Activated CD4-positive, CD25-positive, alpha-beta regulatory T cell (primary cell): ENCODE results near the gene GNAL.

Experiments used
- DNase-seq, 4 experiments: peaks; one replicate each; lab custom pipeline; 2025; lab: John Stamatoyannopoulos, UW

Gene GNAL

GRCh38 chr18:11809895-11810294, 120.8 kb downstream of the GNAL start:
- no peak for DNase-seq

DNA sequence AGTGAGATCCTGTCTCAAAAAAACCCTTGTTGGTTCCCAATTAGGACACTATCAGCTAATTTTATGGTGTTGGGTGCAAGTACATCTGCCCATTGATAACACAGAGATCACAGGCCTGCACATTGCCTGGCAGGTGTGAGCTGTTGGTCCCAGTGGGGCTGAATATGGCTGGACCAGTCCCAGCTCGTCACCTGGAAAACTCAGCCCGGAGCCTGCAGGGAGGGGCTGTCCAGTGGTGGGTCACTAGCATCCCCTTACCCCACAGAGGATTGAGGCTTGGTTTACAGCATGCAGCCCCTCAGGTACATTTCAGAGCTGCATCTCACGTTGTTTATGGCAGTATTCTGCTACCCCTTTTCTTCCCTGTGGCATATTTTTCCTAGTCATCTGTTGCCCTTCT, 121.3 kb downstream of the GNAL start:
- DNase-seq, result no peak

DNA sequence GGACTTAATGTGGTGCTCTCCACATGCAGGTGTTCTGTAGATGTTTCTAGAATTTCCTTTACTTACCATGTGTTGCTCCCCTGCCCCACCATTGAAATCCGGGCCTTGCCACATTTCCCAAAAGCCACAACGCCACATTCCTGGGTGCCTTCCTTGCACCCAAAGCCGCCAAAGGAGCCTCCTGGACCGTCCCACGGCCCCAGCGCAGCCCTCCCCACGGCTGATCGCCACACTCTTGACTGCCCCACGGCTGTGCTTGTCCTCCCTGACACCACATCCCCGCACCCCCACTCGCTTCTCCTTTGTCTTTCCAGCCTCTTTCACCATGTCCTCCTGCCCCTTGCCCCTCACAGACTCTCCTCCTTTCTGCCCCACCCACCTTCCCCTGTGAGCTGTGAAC, 121.9 kb downstream of the GNAL start:
- DNase-seq, result no peak

DNA sequence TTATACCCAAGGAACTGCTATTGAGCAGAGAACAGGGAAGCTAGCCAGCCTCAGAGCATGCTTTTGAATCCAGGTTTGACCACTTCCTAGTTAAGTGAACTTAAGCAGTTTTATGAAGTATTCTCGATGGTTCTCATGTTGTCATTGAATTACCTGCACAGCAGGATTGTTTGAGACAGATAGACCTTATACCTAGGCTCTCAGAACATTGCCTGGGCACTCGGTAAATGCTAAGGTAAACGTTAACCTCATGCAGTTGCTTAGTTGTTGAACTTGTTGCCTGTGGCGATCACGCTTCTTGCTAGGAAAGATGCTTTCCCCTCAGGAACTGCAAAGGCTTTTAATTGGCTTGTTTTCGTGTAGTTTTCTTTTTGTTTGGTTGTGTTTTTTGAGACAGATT, 128.2 kb downstream of the GNAL start:
- DNase-seq, result no peak

- DNase-seq, result no peak
Observed at GRCh38 chr18:11818486-11819203, 129.6 kb downstream of the GNAL start.

- DNase-seq, result no peak
Observed at GRCh38 chr18:11819938-11820337, 130.9 kb downstream of the GNAL start.

- no peak for DNase-seq
Observed at GRCh38 chr18:11820697-11821096, 131.6 kb downstream of the GNAL start.

DNA sequence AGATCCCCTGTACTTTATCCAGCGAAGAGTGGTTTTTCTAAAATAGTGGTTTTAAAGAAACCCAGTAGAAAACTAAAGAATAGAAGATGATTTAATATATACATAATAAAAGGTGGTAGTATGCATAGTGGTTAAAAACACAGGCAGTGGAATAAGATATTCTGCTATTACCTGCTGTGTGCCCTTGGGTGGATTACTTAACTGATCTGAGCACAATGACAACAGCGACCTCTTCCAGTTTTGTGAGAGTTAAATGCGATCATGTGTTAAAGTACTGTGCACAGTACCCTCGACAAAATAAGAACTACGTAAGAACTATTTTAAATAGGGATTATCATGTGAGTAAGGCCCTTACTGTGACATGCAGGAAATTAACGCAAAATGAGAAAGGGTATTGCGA, 132.1 kb downstream of the GNAL start:
- no peak for DNase-seq

- DNase-seq, result no peak
Observed at GRCh38 chr18:11821643-11822237, 132.7 kb downstream of the GNAL start.

DNA sequence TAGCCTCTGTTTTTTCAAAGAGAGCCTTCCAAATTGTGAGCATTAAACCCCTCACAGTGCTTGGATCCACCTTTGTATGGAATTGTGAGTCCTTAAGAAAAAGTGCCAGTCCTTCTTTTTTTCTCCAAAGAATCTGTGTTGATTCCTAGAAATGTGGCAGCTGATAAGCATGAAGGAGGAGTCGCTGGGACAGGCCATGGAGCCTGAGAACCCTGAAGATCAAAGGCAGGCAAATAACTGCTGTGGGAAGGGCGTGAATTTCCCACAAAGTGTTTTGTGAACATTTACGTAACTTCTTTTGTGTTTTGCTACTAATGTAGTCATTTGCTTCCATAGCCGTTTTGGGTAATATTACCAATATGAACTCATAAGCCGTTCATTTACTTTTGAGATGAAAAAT, 134.5 kb downstream of the GNAL start:
- DNase-seq, result no peak

DNA sequence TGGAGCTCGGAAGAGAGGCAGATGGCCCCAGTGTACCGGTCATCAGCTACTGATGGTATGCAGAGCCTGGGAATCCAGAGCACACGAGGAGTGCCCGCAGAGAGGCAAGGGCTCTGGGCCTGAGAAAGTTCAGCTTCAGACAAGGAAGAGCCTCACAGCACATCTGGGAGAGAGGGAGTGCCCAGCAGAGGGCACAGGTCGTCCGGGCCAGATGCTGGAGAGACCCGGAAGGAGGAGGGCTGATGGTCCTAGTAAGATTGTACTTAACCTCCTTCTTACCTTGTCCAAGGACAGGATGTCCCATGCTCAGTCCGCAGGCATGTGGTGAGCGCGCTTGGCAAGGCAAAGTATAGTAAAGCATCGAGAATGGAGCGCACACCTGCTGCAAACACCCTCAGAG, 137.8 kb downstream of the GNAL start:
- no peak for DNase-seq

DNA sequence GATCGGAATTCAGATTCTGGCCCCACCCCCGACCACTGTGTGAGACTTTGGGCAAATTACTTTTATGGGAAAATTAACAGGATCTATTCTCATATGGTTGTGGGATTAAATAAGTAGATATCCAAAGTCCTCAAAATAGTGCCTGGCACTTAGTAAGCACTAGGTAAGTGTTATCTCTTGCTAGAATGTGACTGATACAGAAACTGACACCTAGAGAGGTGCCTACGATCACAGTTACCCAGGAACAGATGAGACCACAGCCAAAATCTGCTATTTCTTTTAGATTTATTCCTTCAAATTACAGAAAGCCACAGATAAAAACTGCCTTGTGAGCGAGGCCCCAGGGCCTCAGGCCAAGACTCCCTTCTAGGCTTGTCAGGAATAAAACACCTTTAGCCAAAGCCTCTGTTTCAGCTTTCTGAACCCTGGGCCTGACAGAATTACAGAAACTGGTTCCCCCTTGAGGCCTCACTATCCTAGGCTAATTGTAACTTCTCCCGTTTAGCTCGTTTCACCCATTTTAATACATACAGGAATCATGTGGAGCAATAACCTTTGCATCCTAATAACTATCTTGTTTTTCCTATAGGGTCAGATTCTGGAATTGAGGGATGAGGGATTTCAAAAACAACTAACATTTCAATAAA, 139.8 kb downstream of the GNAL start:
- DNase-seq, result no peak

DNA sequence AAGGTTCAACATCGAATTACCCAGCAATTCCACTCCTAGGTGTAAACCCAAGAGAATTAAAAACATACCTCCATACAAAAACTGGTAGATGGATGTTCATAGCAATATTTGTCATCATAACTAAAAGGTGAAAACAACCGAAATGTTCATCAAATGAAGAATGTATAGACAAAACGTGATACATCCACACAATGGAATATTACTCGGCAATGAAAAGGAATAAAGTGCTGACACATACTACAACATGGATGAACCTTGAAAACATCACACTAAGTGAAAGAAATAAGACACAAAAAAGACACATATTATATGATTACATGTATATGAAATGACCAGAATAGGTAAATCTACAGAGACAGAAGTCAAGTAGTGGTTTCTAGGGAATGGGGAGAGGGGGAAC, 141.5 kb downstream of the GNAL start:
- no peak for DNase-seq

GRCh38 chr18:11831921-11832320, 142.9 kb downstream of the GNAL start:
- DNase-seq, result no peak

DNA sequence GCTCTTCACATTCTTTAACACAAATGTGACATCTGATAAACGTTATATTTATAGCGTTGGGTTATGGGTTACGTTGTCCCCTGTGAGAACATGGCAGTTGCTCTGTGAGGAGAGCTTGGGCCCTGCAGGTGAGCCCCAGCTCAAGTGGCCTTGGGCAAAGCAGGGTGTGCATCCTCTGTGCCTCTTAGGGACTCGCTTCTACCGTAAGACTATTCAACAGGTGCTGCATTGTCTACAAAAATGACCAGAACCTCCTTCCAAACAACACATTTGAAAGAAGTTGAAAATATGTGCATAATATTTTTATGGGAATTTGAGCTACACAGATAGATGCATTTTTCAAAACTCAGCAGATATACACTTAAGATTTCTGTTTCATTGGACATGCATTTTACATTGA, 145.7 kb downstream of the GNAL start:
- DNase-seq, result no peak

GRCh38 chr18:11839556-11839955, 150.5 kb downstream of the GNAL start:
- DNase-seq, result no peak

GRCh38 chr18:11840493-11840892, 151.4 kb downstream of the GNAL start:
- DNase-seq, result no peak

DNA sequence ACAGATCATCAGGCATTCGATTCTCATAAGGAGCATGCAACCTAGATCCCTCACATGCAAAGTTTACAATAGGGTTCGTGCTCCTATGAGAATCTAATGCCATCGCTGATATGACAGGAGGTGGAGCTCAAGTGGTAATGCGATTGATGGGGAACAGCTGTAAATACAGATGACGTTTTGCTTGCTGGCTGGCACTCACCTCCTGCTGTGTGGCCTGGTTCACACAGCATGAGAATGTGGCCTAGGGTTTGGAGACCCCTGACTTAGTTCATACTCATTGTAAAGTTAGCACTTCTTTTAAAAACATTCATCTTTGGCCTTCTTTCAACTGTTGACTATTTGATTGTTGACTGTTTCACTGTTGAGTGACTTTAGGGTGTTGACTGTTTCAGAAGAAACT, 153.5 kb downstream of the GNAL start:
- no peak for DNase-seq

DNA sequence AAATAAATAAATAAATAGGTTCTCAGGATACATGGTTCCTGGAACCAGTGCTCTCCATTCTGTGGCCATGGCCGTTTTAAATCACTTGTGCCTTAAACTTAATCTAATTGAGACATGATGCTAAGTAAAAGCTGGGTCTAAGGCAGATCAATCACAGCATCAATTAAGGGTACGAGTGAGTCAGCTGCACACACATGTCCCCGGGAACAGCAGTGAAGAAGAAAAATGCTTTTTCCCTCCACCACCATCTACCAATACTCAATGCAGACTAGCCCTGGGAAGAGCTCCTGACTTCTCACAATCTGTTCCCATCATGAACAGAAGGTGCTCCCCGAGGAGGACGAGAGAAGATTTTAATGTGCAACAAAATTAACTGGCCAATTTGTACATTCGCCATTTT, 155.4 kb downstream of the GNAL start:
- no peak for DNase-seq

- no peak for DNase-seq
Observed at GRCh38 chr18:11845654-11846053, 156.6 kb downstream of the GNAL start.

DNA sequence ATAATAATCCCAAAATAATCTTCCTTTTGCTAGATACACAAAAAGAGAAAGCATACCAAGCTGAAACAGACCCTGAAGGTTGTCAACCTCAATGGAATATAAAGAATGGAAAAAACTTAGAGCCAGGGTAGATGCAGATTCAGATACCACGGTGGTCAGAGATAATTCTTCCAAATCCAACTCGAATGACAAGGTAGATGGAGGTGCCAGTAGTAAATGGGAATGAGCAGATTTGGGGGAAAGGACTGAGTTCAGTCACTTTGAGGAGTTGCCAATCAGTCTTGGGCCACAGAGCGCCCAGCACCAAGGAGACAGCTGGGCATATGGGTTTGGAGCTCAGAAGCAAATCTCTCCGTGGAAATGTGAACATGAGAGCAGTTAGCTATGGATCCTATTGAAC, 158.7 kb downstream of the GNAL start:
- DNase-seq, result no peak

DNA sequence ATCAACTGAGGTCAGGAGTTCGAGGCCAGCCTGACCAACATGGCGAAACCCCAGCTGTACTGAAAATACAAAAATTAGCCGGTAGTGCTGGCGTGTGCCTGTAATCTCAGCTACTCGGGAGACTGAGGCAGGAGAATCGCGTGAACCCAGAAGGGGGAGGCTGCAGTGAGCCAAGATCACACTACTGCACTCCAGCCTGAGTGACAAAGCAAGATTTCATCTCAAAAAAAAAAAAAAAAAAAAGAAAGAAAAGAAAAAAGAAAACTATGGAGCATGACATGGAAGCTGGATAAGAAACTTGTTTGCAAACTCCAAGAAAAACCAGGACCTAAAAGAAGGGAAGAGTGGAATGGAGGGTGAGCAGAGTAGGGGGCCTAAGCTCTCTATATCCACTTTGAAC, 160.2 kb downstream of the GNAL start:
- DNase-seq, result no peak

DNA sequence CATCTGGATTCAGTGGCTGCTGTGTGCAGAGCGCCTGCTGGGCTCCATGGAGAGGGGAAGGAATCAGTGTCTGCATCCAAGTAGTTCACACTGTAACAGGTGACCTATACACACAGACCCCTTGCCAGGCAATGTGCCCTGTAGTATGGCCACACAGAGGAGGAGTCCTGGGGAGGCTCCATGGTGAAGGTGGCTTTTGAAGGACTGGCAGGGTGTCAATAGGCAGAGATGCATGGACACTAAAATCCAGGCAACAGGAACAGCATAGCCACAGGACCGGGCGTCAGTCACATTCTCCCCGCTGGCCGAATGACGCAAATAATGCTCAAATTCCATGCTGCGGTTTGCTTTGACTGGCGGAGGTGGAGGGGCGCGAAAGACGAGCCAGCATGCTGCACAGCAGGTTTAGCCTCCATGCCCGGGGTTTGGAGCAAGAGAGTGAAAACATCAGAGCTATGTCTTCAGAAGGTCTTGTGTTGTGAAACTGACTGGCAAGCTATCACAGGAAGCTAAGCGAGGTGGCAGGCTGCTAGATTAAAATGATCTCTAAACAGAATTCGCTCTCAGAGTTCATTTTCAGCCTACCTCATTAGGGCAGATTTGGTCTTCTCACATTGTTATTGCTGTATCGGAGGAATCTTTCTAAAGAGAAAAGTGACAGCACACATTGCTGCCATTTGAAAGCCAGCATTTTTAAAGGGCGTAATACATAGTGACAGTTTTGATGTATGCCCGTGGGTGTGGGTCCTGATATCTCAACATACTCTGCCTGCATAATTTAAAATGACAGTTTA, 161.0 kb downstream of the GNAL start:
- peak in 2 of 4 experiments; percentile 6 to 7 for DNase-seq
